ENCODE data around the gene PIGQ. TPM values are rescaled to one million over a fixed set of nuclear protein-coding genes. Genes with fewer than 3 reads are reported as not detected.

Gene PIGQ
- polyA plus RNA-seq, 3 donors: 11.4 to 39.8 (median 12.1) TPM

DNA sequence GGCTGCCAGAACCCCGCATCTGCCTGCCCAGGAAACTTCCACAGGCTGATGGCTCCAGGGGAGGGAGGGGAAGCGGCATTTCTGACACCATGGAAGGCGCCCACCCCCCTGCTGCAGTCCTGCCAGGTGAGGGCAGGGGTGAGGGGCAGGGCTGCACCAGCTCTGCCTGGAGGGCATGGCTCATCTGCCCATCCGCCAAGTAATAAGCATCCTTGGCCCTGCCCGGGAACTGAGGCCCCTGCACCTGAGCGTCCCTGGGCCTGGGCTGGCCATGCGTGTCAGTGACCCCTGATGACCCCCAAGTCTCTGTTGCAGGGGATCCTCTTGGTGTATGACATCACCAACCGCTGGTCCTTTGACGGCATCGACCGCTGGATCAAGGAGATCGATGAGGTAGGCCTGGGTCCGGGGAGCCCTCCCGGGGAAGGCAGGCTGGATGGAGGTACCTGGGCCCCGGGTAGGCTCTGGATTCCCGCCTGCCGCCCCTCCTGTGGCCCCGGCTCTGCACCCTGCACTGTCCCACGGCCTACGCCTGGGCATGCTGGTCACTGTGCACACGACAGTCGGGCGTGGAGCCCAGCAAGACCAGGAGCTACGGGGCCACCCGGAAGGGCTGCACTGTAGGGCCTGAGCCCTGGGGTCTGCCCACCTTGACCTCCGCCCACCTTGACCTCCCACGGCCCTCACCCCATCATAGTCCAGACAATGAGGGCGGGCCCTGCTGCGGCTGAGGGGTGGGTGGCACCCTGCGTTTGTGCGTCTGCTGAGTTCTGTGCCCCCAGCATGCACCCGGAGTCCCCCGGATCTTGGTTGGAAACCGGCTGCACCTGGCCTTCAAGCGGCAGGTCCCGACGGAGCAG, 55.6 kb downstream of the PIGQ start:
- H3K27ac Mint-ChIP-seq: no peak overlapping the region
- no peak overlapping the region for H2AFZ ChIP-seq (ENCODE audit: insufficient read depth, low read depth, low read length, poor library complexity, severe bottlenecking)
- 98% methylated on average over 32 of the region's 37 CpGs for WGBS (ENCODE audit: insufficient coverage)

DNA sequence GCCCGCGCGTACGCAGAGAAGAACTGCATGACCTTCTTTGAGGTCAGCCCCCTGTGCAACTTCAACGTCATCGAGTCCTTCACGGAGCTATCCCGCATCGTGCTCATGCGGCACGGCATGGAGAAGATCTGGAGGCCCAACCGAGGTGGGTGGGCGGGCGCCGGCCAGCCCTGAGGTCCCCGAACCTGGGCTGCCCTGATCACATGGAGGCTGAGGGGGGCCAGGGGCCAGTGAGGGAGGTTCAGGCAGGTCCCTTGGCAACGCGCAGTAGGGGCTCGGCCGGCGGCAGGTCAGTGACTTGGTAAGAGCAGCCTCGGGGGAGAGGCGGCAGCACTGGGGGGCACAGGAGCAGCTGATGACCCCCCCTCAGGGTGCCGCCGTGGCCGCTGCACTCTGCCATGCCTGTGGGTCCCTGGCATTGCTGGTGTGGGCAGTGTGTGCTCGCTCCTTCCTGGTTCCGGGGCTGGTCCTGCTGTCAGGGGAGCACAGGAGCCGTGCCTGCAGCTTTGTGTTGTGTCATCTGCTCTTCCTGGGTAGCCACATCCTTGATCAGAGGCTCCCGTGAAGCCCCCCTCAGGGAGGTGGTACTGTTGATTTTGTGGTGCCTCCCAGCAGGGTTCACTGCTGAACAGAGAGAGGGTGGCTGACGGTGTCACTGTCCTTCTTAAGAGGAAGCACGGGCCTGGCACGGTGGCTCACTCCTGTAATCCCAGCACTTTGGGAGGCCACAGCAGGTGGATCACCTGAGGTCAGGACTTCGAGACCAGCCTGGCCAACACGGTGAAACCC, 56.4 kb downstream of the PIGQ start:
- Histone ChIP-seq H3K4me2 (replicated peaks; ENCODE audit: extremely low read depth, low read length, poor library complexity, severe bottlenecking) (no peak overlapping the region), H3K9ac (ENCODE audit: insufficient read depth, low read length, poor library complexity, severe bottlenecking) (no peak overlapping the region), H3K27me3 (ENCODE audit: control insufficient read depth in 2 of 2, insufficient read depth in 2 of 2, low read length in 2 of 2) (no peaks in the 10 kb centered on the region), H3K27ac (ENCODE audit: low read depth in 1 of 2, low read length in 2 of 2) (no peak overlapping the region), H4K20me1 (ENCODE audit: insufficient read depth, low read length) (peaks cover 81% of the 10 kb centered on the region), H3K36me3 (replicated peaks in 1 of 2; ENCODE audit: control insufficient read depth in 1 of 2, insufficient read depth in 2 of 2, low read length in 2 of 2) (peaks cover 48 to 60% of the 10 kb centered on the region in 2 donors), H2AFZ (ENCODE audit: insufficient read depth, low read depth, low read length, poor library complexity, severe bottlenecking) (no peak overlapping the region), H3K4me1 (ENCODE audit: control insufficient read depth in 1 of 2, insufficient read depth in 2 of 2, low read length in 2 of 2) (peaks cover 4 to 17% of the 10 kb centered on the region in 2 donors), H3K79me2 (ENCODE audit: insufficient read depth, low read length) (peaks cover 18% of the 10 kb centered on the region), H3K9me3 (replicated peaks in 1 of 2; ENCODE audit: control insufficient read depth in 1 of 2, insufficient read depth in 1 of 2, low read length in 2 of 2) (no peaks in the 10 kb centered on the region), H3K4me3 (replicated peaks in 1 of 3; ENCODE audit: low read depth in 2 of 3, low read length in 3 of 3) (no peak overlapping the region)
- TF ChIP-seq, protein P1, sequence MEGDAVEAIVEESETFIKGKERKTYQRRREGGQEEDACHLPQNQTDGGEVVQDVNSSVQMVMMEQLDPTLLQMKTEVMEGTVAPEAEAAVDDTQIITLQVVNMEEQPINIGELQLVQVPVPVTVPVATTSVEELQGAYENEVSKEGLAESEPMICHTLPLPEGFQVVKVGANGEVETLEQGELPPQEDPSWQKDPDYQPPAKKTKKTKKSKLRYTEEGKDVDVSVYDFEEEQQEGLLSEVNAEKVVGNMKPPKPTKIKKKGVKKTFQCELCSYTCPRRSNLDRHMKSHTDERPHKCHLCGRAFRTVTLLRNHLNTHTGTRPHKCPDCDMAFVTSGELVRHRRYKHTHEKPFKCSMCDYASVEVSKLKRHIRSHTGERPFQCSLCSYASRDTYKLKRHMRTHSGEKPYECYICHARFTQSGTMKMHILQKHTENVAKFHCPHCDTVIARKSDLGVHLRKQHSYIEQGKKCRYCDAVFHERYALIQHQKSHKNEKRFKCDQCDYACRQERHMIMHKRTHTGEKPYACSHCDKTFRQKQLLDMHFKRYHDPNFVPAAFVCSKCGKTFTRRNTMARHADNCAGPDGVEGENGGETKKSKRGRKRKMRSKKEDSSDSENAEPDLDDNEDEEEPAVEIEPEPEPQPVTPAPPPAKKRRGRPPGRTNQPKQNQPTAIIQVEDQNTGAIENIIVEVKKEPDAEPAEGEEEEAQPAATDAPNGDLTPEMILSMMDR (IDR thresholded peaks at IDR 0.05): no peak
- peaks cover 35 to 66% of the 10 kb centered on the region in 2 donors for H3K36me3 Mint-ChIP-seq
- H3K4me1 Mint-ChIP-seq: peaks cover 2% of the 10 kb centered on the region
- no peak overlapping the region for H3K27ac Mint-ChIP-seq
- peaks cover 0 to 3% (median 0%) of the 10 kb centered on the region in 7 donors for H3K9me3 Mint-ChIP-seq
- 95% methylated on average over 31 of the region's 35 CpGs for WGBS (ENCODE audit: insufficient coverage)
- peaks cover 2 to 6% (median 2%) of the 10 kb centered on the region in 3 donors for H3K27me3 Mint-ChIP-seq (ENCODE audit: low read depth in 3 of 3)
- H3K4me3 Mint-ChIP-seq: no peak overlapping the region
- no peak for DNase-seq
- intact Hi-C loops (cut with micrococcal nuclease): no loop called here

More for the DNA sequence above, 55.6 kb downstream of the PIGQ start:
- Histone ChIP-seq H4K20me1 (ENCODE audit: insufficient read depth, low read length) (peaks cover 81% of the 10 kb centered on the region), H3K9me3 (replicated peaks in 1 of 2; ENCODE audit: control insufficient read depth in 1 of 2, insufficient read depth in 1 of 2, low read length in 2 of 2) (no peaks in the 10 kb centered on the region), H3K4me1 (ENCODE audit: control insufficient read depth in 1 of 2, insufficient read depth in 2 of 2, low read length in 2 of 2) (peaks cover 2 to 10% of the 10 kb centered on the region in 2 donors), H3K4me2 (replicated peaks; ENCODE audit: extremely low read depth, low read length, poor library complexity, severe bottlenecking) (no peak overlapping the region), H3K27ac (ENCODE audit: low read depth in 1 of 2, low read length in 2 of 2) (no peak overlapping the region), H3K79me2 (ENCODE audit: insufficient read depth, low read length) (peaks cover 22% of the 10 kb centered on the region), H3K9ac (ENCODE audit: insufficient read depth, low read length, poor library complexity, severe bottlenecking) (no peak overlapping the region), H3K4me3 (replicated peaks in 1 of 3; ENCODE audit: low read depth in 2 of 3, low read length in 3 of 3) (no peak overlapping the region), H3K36me3 (replicated peaks in 1 of 2; ENCODE audit: control insufficient read depth in 1 of 2, insufficient read depth in 2 of 2, low read length in 2 of 2) (peaks cover 50 to 65% of the 10 kb centered on the region in 2 donors), H3K27me3 (ENCODE audit: control insufficient read depth in 2 of 2, insufficient read depth in 2 of 2, low read length in 2 of 2) (no peaks in the 10 kb centered on the region)
- Mint-ChIP-seq H3K27me3 (ENCODE audit: low read depth in 3 of 3) (peaks cover 0 to 2% (median 0%) of the 10 kb centered on the region in 3 donors), H3K9me3 (peaks cover 0 to 3% (median 0%) of the 10 kb centered on the region in 7 donors), H3K36me3 (peaks cover 35 to 72% of the 10 kb centered on the region in 2 donors), H3K4me3 (no peak overlapping the region), H3K4me1 (peaks cover 2% of the 10 kb centered on the region)
- TF ChIP-seq, protein P1 (IDR thresholded peaks at IDR 0.05): no peak
- intact Hi-C loops (cut with micrococcal nuclease): no loop called here
- DNase-seq: no peak

Measured in CD14-positive monocyte (primary cell).